ENCODE measurements around the gene FARSB. TPM values are rescaled to one million over a fixed set of nuclear protein-coding genes. Genes with fewer than 3 reads are reported as not detected.

The FARSB gene
- total and polyA plus RNA-seq, 2 donors (not counting 3 experiments of a cell fraction or from before 2014, with no cell fraction given), result 12.7 to 29.4 TPM

- no peaks in the 10 kb centered on the region for H4K20me1 ChIP-seq (replicated peaks; ENCODE audit: control insufficient read depth, extremely low read depth, insufficient read depth, low read length)
- intact Hi-C loops (cut with micrococcal nuclease) (no loop called here), dilution Hi-C loops (cut with MboI; ENCODE audit: extremely low pct_ligation_motif_present, low sequenced_read_pairs) (no loop called here)
- no peak overlapping the region for H2AFZ ChIP-seq (ENCODE audit: low read depth, low read length)
- TF ChIP-seq MAX (IDR thresholded peaks at IDR 0.05; ENCODE audit: insufficient read depth, insufficient read length), result no peak
- TF ChIP-seq CTCF (IDR thresholded peaks at IDR 0.05; ENCODE audit: extremely low read depth in 1 of 2, insufficient read depth in 1 of 2, low read depth in 1 of 2, low read length in 2 of 2), result no peak
- TF ChIP-seq EZH2 (IDR thresholded peaks at IDR 0.05; ENCODE audit: borderline replicate concordance, low read depth, low read length, severe bottlenecking), result no peak
- no peak for TF ChIP-seq MYC (IDR thresholded peaks at IDR 0.05; ENCODE audit: low read depth, low read length)
- TF ChIP-seq POLR2A (IDR thresholded peaks at IDR 0.05; ENCODE audit: low read depth, low read length), result no peak
- no peak for TF ChIP-seq GATA2 (IDR thresholded peaks at IDR 0.05; ENCODE audit: insufficient read depth, insufficient read length, low read depth, low read length)
- TF ChIP-seq POLR2AphosphoS5 (IDR thresholded peaks at IDR 0.05; ENCODE audit: insufficient read depth, low read depth, low read length), result no peak
- TF ChIP-seq JUN (IDR thresholded peaks at IDR 0.05; ENCODE audit: borderline replicate concordance, insufficient read depth, insufficient read length, low read depth), result no peak
- no peak for TF ChIP-seq FOS (IDR thresholded peaks at IDR 0.05; ENCODE audit: borderline replicate concordance, insufficient read depth, low read length)
- H3K9me1 ChIP-seq (replicated peaks; ENCODE audit: control insufficient read depth, extremely low read depth, insufficient read depth, low read length), result no peaks in the 10 kb centered on the region
- H3K9me3 ChIP-seq (replicated peaks; ENCODE audit: control insufficient read depth, insufficient read depth, low read length), result no peaks in the 10 kb centered on the region
- FAIRE-seq, result no peak
- peaks cover 0 to 2% of the 10 kb centered on the region in 2 experiments for H3K27me3 ChIP-seq (ENCODE audit: control insufficient read depth in 2 of 2, insufficient read depth in 2 of 2, low read length in 2 of 2)
- BruUV-seq (replicated peaks), result no TSS peak
- H3K27ac ChIP-seq (ENCODE audit: insufficient read depth, low read depth, low read length), result no peak overlapping the region
- H3K4me1 ChIP-seq (ENCODE audit: control insufficient read depth, extremely low read depth, insufficient read depth, low read length), result no peaks in the 10 kb centered on the region
- CTCF ChIA-PET, result no interaction called here
- DNase-seq (ENCODE audit: low read depth, low spot score), result no peak
- no peak overlapping the region for H3K4me3 ChIP-seq (replicated peaks in 1 of 3; ENCODE audit: insufficient read depth in 1 of 3, low read depth in 1 of 3, low read length in 3 of 3)
- H3K4me2 ChIP-seq (ENCODE audit: insufficient read depth, low read length), result no peak overlapping the region
- no peaks in the 10 kb centered on the region for H3K36me3 ChIP-seq (ENCODE audit: control insufficient read depth in 2 of 2, extremely low read depth in 1 of 2, insufficient read depth in 2 of 2, low read length in 2 of 2)
- POLR2A ChIA-PET, result no interaction called here
- H3K79me2 ChIP-seq (ENCODE audit: control insufficient read depth, insufficient read depth, low read length), result no peaks in the 10 kb centered on the region
- H3K9ac ChIP-seq (replicated peaks; ENCODE audit: extremely low read depth, insufficient read depth, low read length), result no peak overlapping the region
These were observed 123.6 kb downstream of the FARSB start for GRCh38 chr2:222532315-222532714.

All from endothelial cell of umbilical vein (primary cell).